HG02642 (cell line): ENCODE results near the gene EVA1A.

ENCODE experiments used
- ATAC-seq: cut with Tn5 transposase; IDR thresholded peaks from one replicate; pipeline ENCODE4 v1.9.1; 2021; ENCODE audit warnings: mild to moderate bottlenecking; ENCODE audit not compliant: unreplicated experiment, poor library complexity

Gene EVA1A

GRCh38 chr2:75592030-75592429 is 31.3 kb upstream of the EVA1A start:
- no peak for ATAC-seq

- no peak for ATAC-seq
Observed at GRCh38 chr2:75589391-75590105, 28.8 kb upstream of the EVA1A start.

- ATAC-seq = no peak
Observed at GRCh38 chr2:75587954-75588587, 27.3 kb upstream of the EVA1A start.

DNA sequence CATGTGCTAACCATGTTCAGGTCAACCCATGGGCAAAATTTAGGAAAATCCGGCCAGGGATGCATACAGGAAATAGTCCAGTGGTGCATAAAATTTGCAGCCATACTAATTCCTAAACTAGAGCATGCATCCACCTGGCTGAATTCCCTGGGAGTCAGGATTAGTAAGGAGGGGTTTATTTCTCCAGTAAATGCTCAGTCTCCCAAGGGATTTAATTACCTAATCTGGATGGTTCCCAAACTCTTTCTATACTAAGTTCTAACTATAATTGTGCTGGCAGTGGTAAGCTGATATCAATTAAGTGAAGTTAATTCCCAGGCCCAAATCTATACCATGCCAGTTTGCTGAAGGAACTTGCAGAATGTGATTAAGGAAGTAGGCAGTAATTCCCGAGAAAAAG is 26.2 kb upstream of the EVA1A start:
- no peak for ATAC-seq

GRCh38 chr2:75582840-75583239 is 22.1 kb upstream of the EVA1A start:
- ATAC-seq = no peak

DNA sequence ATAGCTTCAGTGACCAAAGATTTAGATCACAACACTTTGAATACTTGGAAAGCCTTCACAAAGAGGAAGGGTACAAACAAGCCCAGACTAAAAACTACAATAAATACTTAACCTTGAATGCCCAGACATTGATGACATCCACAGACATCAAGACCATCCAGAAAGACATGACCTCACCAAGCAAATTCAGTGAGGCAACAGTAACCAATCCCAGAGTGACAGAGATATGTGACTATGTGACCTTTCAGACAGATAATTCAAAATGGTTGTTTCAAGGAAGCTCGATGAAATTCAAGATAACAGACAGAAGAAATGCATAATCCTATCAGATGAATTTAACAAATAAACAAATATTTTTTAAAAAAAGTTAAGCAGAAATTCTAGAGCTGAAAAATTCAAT is 19.9 kb upstream of the EVA1A start:
- no peak for ATAC-seq

DNA sequence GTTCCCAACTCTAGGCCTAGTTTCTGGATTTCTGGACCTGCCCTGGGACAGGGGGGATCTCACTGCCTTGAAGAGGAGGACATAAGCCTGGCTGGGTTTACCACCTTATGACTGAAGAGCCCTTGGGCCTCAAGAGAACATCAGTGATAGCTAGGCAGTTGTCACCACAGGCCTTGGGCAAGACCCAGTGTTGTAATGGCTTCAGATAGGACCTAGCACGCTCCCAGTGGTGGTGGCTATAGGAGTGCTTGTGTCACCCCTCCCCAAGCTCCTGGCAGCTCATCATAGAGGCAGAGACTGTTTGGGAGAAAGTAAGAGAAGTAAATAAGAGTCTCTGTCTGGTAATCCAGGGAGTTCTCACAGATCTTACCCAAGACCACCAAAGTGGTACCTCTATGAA is 19.4 kb upstream of the EVA1A start:
- ATAC-seq = no peak

- ATAC-seq = no peak
Observed at GRCh38 chr2:75579186-75579585, 18.4 kb upstream of the EVA1A start.

DNA sequence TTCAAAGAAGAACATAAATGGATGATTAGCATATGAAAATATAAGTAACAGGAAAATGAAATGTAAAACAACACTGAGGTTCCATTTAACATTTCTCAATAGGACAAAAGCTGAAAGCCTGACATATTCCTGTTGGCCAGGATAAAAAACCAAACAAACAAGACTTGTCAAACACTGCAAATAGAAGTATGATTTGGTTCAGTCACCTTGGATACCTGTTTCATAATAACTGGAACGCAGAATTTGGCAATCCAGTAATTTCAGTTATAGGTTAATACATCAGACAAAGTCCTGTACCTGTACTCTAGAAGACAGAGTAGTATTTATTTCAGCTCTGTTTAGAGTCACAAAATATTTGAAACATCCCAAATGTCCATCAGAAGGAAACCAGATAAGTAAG is 16.5 kb upstream of the EVA1A start:
- no peak for ATAC-seq

DNA sequence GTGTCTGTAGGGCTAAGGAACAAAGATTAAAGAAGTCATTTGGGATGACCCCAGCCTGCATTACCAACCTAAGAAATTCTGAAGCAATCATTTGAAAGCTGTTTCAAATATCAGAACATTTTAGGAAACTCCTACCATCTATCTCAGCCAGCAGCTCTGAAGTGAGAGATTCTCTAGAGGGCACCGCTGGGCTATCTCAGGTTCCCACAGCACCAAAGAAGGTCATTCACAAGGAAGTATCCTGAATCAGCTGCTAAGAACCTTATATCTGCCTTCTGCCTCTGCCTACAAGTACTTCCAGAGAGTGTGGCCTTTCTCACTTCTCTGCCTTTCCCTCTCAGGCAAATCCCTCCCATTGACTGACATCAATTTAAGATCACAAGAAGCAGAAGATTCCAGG is 13.4 kb upstream of the EVA1A start:
- no peak for ATAC-seq

DNA sequence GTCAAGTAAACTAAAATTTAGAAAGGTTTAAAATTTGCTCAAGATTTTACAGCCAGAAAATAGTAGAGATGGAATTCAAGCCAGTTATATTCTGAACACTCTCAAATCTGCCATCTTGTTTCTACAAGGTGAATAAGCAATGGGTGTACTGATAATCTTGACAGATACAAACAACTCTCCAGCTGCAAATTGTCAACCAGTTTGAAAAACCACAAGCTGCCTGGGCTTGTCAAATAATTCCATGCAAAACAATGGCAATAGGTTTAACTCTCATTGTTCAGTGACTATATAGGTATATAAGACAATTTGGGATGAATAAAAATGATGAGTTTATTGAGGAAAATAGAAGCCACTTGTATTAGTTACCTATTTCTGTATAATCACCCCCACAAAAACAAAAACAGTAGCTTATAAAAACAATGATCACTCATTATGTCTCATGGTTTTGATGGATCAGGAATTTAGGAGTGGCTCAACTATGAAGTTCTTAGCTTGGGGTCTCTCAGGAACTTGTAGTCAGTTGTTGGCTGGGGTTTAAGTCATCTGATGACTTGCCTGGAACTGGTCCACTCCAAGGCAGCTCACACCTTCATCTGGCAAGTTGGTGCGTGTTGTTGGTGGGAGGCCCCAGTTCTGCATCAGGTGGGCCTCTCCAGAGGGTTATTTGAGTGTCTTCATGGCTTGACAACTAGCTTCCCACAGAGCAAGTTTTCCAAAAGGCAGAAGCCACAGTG is 12.6 kb upstream of the EVA1A start:
- no peak for ATAC-seq

DNA sequence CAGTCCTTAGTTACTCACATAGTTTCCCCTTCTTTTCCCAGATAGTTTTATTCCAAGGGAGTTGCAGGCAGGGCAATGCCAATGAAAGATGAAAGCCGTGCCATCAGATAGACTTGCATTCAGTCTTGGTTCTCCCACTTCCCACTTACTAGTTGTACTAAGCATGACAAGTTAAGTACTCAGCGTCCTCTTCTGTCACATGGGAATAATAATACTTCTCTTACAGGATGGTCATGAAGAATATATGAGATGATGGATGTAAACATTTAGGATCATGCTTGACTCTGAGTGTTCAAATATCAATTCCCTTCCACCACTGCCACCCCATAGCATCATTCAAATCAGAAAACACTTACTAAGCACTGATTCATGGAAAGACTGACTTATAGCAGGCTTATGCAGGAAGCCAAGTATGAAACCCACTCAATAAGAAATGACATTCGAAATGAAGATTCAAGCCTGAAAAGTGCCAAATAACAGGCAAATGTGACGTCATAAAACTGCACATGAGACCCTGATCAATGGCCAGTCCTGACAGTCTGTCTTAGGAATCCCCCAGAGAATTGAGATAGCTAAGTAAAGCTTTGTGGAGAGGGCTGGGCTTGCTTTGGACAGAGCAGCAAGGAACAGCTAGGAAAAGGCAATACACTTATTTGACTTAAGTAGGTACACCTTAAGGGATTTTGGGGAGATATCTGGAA is 11.1 kb upstream of the EVA1A start:
- ATAC-seq = no peak

DNA sequence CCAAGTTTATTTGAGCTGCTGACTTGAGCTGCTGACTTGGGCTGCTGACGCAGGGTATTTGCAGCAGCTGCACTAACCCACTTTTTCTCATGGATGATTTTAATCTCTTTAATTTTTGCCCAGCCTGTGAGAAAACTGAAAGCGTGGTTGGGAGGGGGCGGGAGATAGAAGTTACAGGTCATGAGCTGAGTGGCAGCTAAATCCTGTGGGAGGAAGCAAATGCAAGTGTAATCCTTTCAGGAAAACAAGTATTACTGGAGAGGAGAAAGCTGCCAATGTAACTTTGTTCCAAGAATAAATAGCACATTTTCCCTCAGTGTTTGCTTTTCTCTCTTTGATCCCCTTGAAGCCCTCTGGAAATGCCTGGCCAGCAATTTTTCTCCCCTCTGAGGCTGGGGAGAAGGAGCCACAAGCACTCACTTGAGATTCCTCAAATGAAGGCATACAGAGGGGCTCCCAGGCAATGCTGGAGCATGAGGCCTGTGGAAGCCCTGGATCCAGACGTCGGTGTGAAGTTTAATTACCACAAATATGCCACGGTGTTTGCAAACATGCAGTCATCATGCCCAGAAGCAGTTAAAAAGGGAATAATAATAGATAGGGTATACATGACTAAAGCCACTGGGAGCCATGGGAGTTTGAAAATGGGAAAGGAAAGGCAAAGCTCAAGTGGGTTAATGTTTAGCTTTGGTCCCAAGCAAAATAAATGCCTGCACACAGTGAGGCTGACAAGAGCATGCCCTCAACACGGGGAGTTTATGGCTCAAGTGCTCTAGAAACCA is 10.4 kb upstream of the EVA1A start:
- no peak for ATAC-seq

DNA sequence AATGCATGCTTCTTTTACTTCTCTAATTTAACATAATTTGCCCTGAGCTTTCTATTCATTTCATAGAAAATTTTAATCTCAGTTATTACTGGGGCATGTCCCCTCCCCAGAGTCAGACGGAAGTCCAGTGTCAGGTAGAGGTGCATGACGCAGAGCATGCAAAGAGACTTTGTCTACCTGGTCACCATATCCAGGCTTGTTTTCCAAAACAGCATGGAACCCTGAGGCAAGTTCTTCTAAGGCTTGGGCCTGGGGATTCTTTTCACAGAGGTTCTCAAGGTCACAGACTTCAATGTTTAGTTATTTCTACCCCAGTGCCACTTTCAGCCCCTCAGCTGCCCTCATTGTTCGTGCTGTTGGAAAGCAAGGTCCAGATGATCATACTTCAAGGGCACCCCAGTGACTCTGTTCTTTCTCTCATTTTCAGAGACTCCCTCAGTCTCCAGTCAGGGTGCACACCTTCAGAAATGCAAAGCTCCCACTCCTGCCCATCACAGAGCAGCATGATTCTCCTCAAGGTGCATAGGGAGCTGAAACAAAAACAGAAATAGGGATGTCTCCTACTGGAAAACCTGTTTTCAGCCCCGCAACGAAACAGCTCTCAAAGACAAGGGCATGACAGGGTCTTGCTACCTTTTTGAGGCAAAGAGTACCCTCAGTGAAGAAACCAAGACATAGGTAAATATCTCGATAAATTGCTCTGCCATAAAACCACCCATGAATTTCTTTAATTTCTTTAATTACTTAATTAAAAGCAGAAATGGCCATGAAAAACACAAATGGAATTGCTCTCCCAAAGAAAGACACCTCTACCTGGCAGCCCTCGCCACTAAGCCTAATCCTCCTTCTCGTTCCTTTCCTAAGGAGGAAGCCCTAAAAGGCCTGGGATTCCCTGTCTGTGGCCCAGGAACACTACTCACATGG is 9.5 kb upstream of the EVA1A start:
- no peak for ATAC-seq

DNA sequence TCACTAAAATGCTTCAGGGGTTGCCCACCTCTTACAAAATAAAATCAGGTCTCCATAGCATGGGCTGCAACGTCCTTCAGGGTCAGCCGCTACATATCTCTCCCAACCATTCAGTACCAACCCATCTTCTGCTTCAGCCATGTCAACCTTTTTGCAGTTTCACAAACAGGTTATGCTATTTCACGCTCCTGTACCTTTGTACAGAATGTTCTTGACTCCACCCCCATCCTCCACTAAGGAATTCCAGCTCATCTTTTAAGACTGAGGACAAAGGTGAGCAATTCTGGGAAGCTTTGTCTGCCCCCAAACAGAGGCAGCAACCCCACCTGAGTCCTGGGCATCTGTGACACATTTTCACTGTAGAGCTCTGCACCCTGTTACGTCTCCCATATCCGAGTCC is 8.8 kb upstream of the EVA1A start:
- no peak for ATAC-seq

DNA sequence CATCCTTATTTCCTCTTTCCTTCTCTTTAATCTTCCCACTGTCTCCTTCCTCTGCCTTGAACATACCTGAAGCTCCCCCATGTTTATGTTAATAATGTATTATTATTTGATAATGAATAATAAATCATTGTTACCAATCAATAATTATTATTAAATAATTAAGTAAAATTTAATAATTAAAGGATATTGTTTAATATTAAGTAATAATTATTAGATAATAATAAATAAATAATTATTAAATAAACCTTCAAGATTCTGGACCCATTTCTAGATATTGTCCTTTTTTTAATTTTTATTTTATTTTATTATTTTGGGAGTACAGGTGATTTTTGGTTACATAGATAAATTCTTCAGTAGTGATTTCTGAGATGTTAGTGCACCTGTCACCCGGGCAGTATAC is 7.4 kb upstream of the EVA1A start:
- ATAC-seq = no peak

DNA sequence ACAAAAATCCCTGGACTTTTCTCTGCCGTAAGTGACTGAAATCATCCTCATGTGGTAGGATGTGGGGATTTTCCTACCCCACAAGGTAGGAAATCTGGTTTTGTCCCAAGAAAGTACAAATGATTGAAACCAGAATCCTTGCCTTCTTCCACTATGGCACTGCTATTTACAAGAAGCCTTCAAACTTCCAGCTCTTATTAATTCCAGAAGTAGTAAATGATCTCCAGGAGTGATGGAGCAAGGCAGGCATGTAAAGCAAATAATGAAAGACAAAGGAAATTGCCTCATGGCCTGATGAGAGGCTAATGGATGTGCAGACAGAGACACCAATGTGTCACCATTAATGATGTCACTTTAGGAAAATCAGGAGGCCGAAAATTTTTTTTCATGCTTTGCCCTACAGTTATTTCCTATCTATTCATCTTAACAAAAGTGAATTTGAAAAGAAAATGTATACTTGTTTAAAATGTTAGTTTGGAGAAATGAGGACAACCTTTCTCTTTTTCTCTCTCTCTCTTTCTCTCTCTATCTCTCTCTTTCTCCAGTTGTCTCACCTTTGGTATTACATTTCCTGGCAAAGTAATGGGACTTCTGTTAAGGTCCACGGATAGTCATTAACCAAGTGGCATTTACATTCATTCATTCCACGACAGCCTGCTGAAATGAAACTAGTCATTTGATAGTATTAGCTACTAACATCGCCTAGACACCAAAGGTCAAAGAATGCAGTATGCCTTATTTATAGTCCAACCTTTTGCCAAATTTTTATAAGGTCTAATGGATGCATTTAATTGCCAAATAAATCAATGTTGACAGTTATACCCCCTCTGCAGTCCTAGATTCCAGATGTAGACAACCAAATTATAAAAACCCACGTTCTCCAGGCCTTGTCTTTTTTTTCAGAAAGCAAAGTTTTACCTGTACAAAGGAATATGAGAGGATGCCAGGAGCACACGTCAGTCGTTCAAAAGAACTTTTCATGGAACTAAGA is 5.0 kb upstream of the EVA1A start:
- ATAC-seq = no peak

- no peak for ATAC-seq
Observed at GRCh38 chr2:75564713-75565359, 4.1 kb upstream of the EVA1A start.
